Measurements from ENCODE around the gene TSC22D3. TPM values are rescaled to one million over a fixed set of nuclear protein-coding genes. Genes with fewer than 3 reads are reported as not detected.

Gene TSC22D3
- total RNA-seq, 2 donors from 2014 or later, result 9.9 to 10.5 TPM

DNA sequence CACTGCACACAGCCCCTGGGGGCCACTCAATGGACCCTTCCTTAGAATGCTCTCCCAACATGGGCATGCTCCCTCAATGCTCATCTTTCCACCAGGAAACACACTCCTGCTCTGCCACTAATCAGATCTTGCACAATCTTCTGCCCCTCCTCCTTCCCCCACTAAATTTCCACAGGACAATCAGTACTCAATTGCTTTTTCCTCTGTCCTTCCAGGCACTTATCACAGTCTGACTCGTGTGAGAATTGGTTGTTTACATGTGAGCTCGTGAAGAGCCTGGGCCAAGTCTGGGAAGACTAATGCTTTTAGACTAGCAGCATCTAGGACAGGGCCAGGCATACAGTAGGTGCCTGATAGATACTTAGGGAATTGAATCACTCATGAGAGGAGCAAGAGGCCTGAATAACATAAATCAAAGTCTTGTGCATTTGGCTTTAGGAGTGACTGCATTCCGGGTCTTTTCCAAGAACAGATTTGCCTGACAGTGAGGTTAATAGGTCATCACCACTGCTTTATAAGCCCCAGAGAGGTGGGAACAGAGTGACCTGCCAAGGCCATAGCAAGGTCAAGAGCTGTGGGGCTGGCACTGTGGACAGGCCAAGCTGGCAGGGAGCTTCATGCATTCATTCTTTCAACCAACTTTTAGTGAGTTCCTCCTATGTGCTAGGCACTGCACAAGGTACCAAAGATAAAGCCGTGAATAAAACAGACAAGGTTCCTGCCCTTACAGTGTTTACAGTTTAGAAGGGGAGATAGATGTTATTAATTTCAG, 92.3 kb downstream of the TSC22D3 start:
- Mint-ChIP-seq H3K27ac (no peak overlapping the region), H3K4me3 (no peak overlapping the region), H3K9me3 (peaks cover 11% of the 10 kb centered on the region), H3K27me3 (ENCODE audit: insufficient read depth) (peaks cover 42% of the 10 kb centered on the region), H3K36me3 (ENCODE audit: low read depth) (no peaks in the 10 kb centered on the region), H3K4me1 (peaks cover 8% of the 10 kb centered on the region)
- Histone ChIP-seq H3K9me3 (ENCODE audit: control insufficient read depth, low read length) (no peaks in the 10 kb centered on the region), H3K4me1 (ENCODE audit: control insufficient read depth, insufficient read depth, low read length) (peaks cover 3% of the 10 kb centered on the region), H3K36me3 (ENCODE audit: control insufficient read depth, insufficient read depth, low read length) (no peaks in the 10 kb centered on the region), H3K27ac (ENCODE audit: low read depth, low read length) (no peak overlapping the region), H3K9ac (ENCODE audit: extremely low read depth, low read length, poor library complexity, severe bottlenecking) (no peak overlapping the region), H3K4me3 (ENCODE audit: low read length) (no peak overlapping the region), H3K27me3 (ENCODE audit: control insufficient read depth, insufficient read depth, low read length, poor library complexity, severe bottlenecking) (peaks cover 9% of the 10 kb centered on the region)
- 67 to 92% methylated on average over 2 to 4 of the region's 4 CpGs for WGBS, 2 experiments (ENCODE audit: insufficient coverage in 1 of 2, insufficient read length in 1 of 2)
- no peak for TF ChIP-seq CTCF (conservative IDR thresholded peaks at IDR 0.05)
- peak; percentile 38 for DNase-seq

DNA sequence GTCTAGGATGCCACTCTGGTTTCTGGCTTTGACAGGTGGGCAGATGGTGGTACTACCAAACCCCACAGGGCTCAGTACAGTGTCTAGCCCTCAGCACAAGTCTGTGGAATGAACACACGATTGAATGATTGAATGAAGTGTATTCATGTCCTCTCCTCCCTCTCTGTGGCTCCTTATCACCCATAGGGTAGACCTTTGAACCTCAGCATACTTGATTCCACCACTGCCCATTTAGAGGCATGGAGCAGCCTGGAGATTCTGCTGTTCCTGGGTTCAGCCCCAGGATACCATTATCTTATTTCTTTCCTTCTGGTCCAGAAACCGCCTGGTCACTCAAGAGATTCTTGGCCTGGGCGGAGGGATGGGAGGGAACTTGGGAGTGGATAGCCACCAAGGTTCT, 93.3 kb downstream of the TSC22D3 start:
- H3K4me3 ChIP-seq (ENCODE audit: low read length), result no peak overlapping the region
- peaks cover 9% of the 10 kb centered on the region for H3K27me3 ChIP-seq (ENCODE audit: control insufficient read depth, insufficient read depth, low read length, poor library complexity, severe bottlenecking)

GRCh38 chrX:107678957-107679740, 96.4 kb downstream of the TSC22D3 start:
- Histone ChIP-seq H3K9ac (ENCODE audit: extremely low read depth, low read length, poor library complexity, severe bottlenecking) (no peak overlapping the region), H3K9me3 (ENCODE audit: control insufficient read depth, low read length) (no peaks in the 10 kb centered on the region), H3K4me3 (ENCODE audit: low read length) (no peak overlapping the region), H3K36me3 (ENCODE audit: control insufficient read depth, insufficient read depth, low read length) (no peaks in the 10 kb centered on the region), H3K27ac (ENCODE audit: low read depth, low read length) (no peak overlapping the region), H3K4me1 (ENCODE audit: control insufficient read depth, insufficient read depth, low read length) (peaks cover 3% of the 10 kb centered on the region), H3K27me3 (ENCODE audit: control insufficient read depth, insufficient read depth, low read length, poor library complexity, severe bottlenecking) (peaks cover 20% of the 10 kb centered on the region)
- H3K36me3 Mint-ChIP-seq (ENCODE audit: low read depth), result no peaks in the 10 kb centered on the region
- peaks cover 18% of the 10 kb centered on the region for H3K9me3 Mint-ChIP-seq
- H3K4me3 Mint-ChIP-seq, result no peak overlapping the region
- 90 to 92% methylated on average over 4 to 8 of the region's 8 CpGs for WGBS, 2 experiments (ENCODE audit: insufficient coverage in 1 of 2, insufficient read length in 1 of 2)
- H3K27ac Mint-ChIP-seq, result no peak overlapping the region
- H3K27me3 Mint-ChIP-seq (ENCODE audit: insufficient read depth), result peaks cover 77% of the 10 kb centered on the region
- peak; percentile 40 for DNase-seq
- no peak for TF ChIP-seq CTCF (conservative IDR thresholded peaks at IDR 0.05)
- H3K4me1 Mint-ChIP-seq, result peaks cover 24% of the 10 kb centered on the region

More for the DNA sequence above, 93.3 kb downstream of the TSC22D3 start:
- TF ChIP-seq CTCF (conservative IDR thresholded peaks at IDR 0.05), result no peak
- Histone ChIP-seq H3K4me1 (ENCODE audit: control insufficient read depth, insufficient read depth, low read length) (peaks cover 3% of the 10 kb centered on the region), H3K36me3 (ENCODE audit: control insufficient read depth, insufficient read depth, low read length) (no peaks in the 10 kb centered on the region), H3K9ac (ENCODE audit: extremely low read depth, low read length, poor library complexity, severe bottlenecking) (no peak overlapping the region), H3K27ac (ENCODE audit: low read depth, low read length) (no peak overlapping the region), H3K9me3 (ENCODE audit: control insufficient read depth, low read length) (no peaks in the 10 kb centered on the region)
- peaks cover 53% of the 10 kb centered on the region for H3K27me3 Mint-ChIP-seq (ENCODE audit: insufficient read depth)
- H3K9me3 Mint-ChIP-seq, result peaks cover 16% of the 10 kb centered on the region
- 90% methylated on average over 2 of the region's 3 CpGs; no CpG with 5 or more reads in 1 of the 2 experiments for WGBS, 2 experiments (ENCODE audit: insufficient coverage in 1 of 2, insufficient read length in 1 of 2)
- no peak overlapping the region for H3K27ac Mint-ChIP-seq
- DNase-seq, result peak; percentile 13
- no peaks in the 10 kb centered on the region for H3K36me3 Mint-ChIP-seq (ENCODE audit: low read depth)
- peaks cover 10% of the 10 kb centered on the region for H3K4me1 Mint-ChIP-seq
- no peak overlapping the region for H3K4me3 Mint-ChIP-seq

Measured in endodermal cell (in vitro differentiated cells).